LNCAP (cell line): ENCODE data around the gene ZNF644.

Experiments
- CTCF ChIP-seq: fragments of 450-650 bp; IDR thresholded peaks from 2 replicates; pipeline ENCODE4 v1.5.1; 2017; ENCODE audit warnings: mild to moderate bottlenecking

ZNF644 gene

GRCh38 chr1:91021686-91022517 lies at the start of gene ZNF644:
Gene ZNF644, minus strand, starts transcription at chr1:91022035. Its CDS starts 39,682 bp downstream, at chr1:90982353.
- no peak for TF ChIP-seq CTCF

DNA sequence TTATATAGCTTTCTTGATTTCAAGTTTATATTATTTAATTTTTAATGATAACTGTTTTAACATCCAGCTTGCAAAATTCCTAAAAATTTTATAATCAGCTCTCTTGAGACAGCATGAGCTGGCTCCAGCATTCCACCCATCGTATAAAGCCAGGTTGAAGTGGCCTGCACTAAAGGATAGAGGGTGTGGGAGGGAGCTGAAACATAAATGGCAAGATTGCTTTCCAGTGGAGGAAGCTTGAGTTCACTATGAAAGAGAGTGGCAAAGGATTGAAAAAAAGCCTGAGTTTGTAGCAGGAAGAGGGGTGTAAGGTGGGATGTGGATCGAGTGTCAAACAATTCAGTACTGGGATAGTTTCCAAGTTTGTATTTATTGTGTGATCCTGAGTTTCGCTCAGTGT lies 48.5 kb upstream of the ZNF644 start:
- no peak for TF ChIP-seq CTCF

GRCh38 chr1:91066538-91066937 lies 44.7 kb upstream of the ZNF644 start:
- TF ChIP-seq CTCF, result no peak

- no peak for TF ChIP-seq CTCF
Measured at GRCh38 chr1:91065337-91065736, 43.5 kb upstream of the ZNF644 start.

DNA sequence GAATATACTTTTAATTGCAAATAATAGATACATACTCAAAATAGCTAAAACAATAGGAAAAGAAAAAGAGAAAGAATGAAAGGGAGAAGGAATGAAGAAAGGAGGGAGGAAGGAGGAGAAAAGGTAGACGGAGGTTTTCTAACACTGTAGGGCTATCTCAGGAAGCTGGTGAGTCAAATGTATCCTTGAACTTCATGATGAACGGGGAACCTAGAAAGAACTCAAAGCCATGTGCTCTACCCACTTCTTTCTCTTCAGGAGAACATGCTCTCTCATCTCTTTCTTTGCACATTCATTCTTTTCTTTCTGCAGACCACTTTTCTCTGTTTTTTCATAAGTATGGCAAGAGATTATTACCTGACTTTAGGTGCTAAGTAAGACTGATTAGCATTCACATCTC lies 37.3 kb upstream of the ZNF644 start:
- TF ChIP-seq CTCF, result no peak

DNA sequence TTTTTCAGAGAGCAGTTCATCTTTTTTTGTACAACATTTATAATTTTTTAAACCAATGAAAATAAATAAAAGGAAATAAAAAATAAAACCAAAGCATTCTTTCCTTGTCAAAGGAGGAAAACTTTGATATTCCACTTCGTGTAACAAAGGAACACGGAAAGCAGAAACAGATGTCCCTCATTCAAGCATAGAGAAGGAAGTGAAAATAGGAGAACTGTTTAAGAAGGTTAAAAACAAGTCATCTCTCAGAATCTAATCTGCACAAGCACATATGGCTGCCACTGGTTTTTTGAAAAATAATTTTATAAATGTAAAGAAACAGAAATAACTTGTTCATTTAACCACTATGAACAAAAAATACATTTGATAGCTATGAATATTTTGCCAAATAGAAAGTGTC lies 35.9 kb upstream of the ZNF644 start:
- TF ChIP-seq CTCF, result no peak

DNA sequence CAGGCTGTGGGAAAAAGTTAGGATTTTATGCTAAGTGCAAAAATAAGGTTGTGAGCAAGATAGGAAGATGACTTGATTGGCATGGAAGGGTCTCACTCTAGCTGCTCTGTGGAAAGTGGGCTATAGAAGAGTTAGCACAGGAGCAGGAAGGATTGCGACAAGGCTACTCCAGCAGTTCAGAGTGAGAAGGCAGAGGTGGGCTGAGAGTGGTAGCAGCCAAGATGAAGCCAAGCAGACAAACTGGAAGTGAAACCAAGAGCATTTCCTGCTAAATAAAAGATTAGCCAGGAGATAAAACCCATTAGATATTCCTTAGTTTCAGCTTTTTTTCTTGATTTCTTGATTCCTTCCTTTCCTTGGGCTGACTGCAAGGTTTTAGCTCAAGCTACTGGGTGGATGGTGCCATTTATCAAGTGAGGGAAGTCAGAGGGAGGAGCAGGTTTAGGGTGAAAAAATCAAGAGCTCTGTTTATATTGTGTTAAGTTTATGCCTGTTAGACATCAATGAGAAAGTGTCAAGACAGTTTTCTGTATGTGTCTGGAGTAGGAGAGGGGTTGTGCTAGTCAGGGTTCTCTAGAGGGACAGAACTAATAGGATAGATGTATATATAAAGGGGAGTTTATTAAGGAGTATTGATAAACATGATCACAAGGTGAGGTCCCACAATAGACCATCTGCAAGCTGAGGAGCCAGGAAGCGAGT lies 33.1 kb upstream of the ZNF644 start:
- TF ChIP-seq CTCF, result no peak
